Pancreas (tissue), 10 donors: ENCODE results near the gene LOXL1. TPM values are rescaled to one million over a fixed set of nuclear protein-coding genes. Genes with fewer than 3 reads are reported as not detected.

Experiments
- ATAC-seq, 4 donors: fragments of 200-7000 bp; cut with Tn5 transposase; one replicate each; pipeline versions ENCODE4 v1.8.0 to v1.9.1; 2020; ENCODE audit warnings: mild to moderate bottlenecking in 4 of 4, moderate library complexity in 4 of 4
- DNase-seq, 6 donors: peaks; one replicate each; pipeline ENCODE4 v3.0.0-alpha.2; 2020
- FAIRE-seq: peaks from 2 replicates; lab custom pipeline; 2012; peaks lifted over from hg19 to GRCh38; lab: Jason Lieb, UNC
- H3K27ac ChIP-seq, 4 donors: fragments of 200-600 bp; sonication (generic); 1 replicate in 3 of 4; 2 replicates in 1 of 4; pipeline versions ENCODE4 v1.5.0 to v1.8.0; 2020
- H3K27me3 ChIP-seq, 4 donors: fragments of 200-600 bp; one replicate each; pipeline ENCODE4 v1.8.0; 2021
- H3K36me3 ChIP-seq, 3 donors: fragments of 200-600 bp; sonication (generic) in 1 of 3; one replicate each; pipeline versions ENCODE4 v1.5.0 to v1.8.0; 2020 to 2021
- H3K4me1 ChIP-seq, 3 donors: fragments of 200-600 bp; one replicate each; pipeline ENCODE4 v1.8.0; 2021
- H3K4me3 ChIP-seq, 4 donors: fragments of 200-600 bp; sonication (generic) in 2 of 4; one replicate each; pipeline versions ENCODE4 v1.5.0 to v1.8.0; 2020 to 2021
- H3K9me3 ChIP-seq, 4 donors: fragments of 200-600 bp; one replicate each; pipeline ENCODE4 v1.8.0; 2021
- CTCF ChIP-seq, 4 donors: fragments of 200-600 bp; sonication (generic) in 3 of 4; IDR thresholded peaks; one replicate each; pipeline versions ENCODE4 v1.5.0 to v1.8.0; 2021; ENCODE audit warnings: antibody characterized with exemption in 4 of 4
- WGBS, 2 donors: extraction: QIAGEN DNeasy Blood & Tissue Kit; methylation state at CpG; one replicate each; pipeline ENCODE4 v1.1.7; 2013; 5-methylcytosine and 5-hydroxymethylcytosine counted together
- intact Hi-C, 3 donors: fragments of 100-400 bp; cut with DNase I; formaldehyde crosslinking; loops; one replicate each; pipeline versions ENCODE4 v1.11.1 to v1.14.2; 2022
- polyA plus RNA-seq, 2 donors: library from polyadenylated mRNA; stranded (reverse); fragments of 200-250 nt; gene quantifications; one replicate each; pipeline ENCODE4 v1.2.3, GENCODE V29; 2013
- total RNA-seq, 6 donors: library from RNA; stranded (reverse); fragmentation: NEBNext Ultra II Directional in 4 of 6; extraction: Animal tissue kit (Norgen Biotek cat#: 25700) in 4 of 6; gene quantifications; one replicate each; pipeline versions ENCODE4 v1.2.1 to v1.2.4, GENCODE V29; 2021 to 2023
- donor health status: healthy with polysubstance abuse.
- donor health status: DM: no; HTN: no; CAD: no; lungs with moderate emphysema.
- donor health status: DM: no; HTN: no; CAD: no.
- donor health status: control.
- donor health status: control.
- donor health status: Bipolar disorder and iron deficiency.
- donor health status: DM: yes; HTN: yes; CAD: no.
- donor health status: DM: no; HTN: no; CAD: no.
- donor health status: DM: no; HTN: no; CAD: no.
- donor health status: DM: yes; HTN: yes; CAD: no.

Gene LOXL1
- total and polyA plus RNA-seq, 8 donors: 2.2 to 14.9 (median 5.5) TPM

GRCh38 chr15:73888224-73889041 lies 37.8 kb upstream of the LOXL1 start:
- Histone ChIP-seq H3K4me1 (no peaks in the 10 kb centered on the region), H3K36me3 (no peaks in the 10 kb centered on the region), H3K27ac (no peak overlapping the region), H3K9me3 (no peaks in the 10 kb centered on the region), H3K27me3 (no peaks in the 10 kb centered on the region), H3K4me3 (no peak overlapping the region)
- DNase-seq (no peak), ATAC-seq (no peak), FAIRE-seq (no peak)
- intact Hi-C loops: no loop called here
- 51 to 57% methylated on average over 10 of the region's 10 CpGs for WGBS, 2 donors
- TF ChIP-seq CTCF (IDR thresholded peaks at IDR 0.05): no peak

- WGBS, 2 donors: 47 to 67% methylated on average over 6 of the region's 6 CpGs
- Histone ChIP-seq H3K36me3 (no peaks in the 10 kb centered on the region), H3K9me3 (no peaks in the 10 kb centered on the region), H3K27me3 (no peaks in the 10 kb centered on the region), H3K27ac (no peak overlapping the region), H3K4me3 (no peak overlapping the region), H3K4me1 (no peaks in the 10 kb centered on the region)
- no peak for TF ChIP-seq CTCF (IDR thresholded peaks at IDR 0.05)
- no peak for FAIRE-seq
- ATAC-seq: no peak
- intact Hi-C loops: no loop called here
- no peak for DNase-seq
Measured at GRCh38 chr15:73889053-73889761, 37.1 kb upstream of the LOXL1 start.

GRCh38 chr15:73889762-73890124 lies 36.5 kb upstream of the LOXL1 start:
- Histone ChIP-seq H3K4me1 (no peaks in the 10 kb centered on the region), H3K36me3 (no peaks in the 10 kb centered on the region), H3K27me3 (no peaks in the 10 kb centered on the region), H3K27ac (no peak overlapping the region), H3K4me3 (no peak overlapping the region), H3K9me3 (no peaks in the 10 kb centered on the region)
- intact Hi-C loops: no loop called here
- no peak for ATAC-seq
- no peak for FAIRE-seq
- WGBS, 2 donors: 42 to 54% methylated on average over 1 of the region's 1 CpG
- no peak for TF ChIP-seq CTCF (IDR thresholded peaks at IDR 0.05)
- no peak for DNase-seq

GRCh38 chr15:73891328-73892315 lies 34.6 kb upstream of the LOXL1 start:
- FAIRE-seq: no peak
- no peak for ATAC-seq
- Histone ChIP-seq H3K4me3 (no peak overlapping the region), H3K4me1 (no peaks in the 10 kb centered on the region), H3K36me3 (no peaks in the 10 kb centered on the region), H3K27ac (no peak overlapping the region), H3K27me3 (no peaks in the 10 kb centered on the region), H3K9me3 (no peaks in the 10 kb centered on the region)
- intact Hi-C loops: no loop called here
- no peak for DNase-seq
- TF ChIP-seq CTCF (IDR thresholded peaks at IDR 0.05): no peak
- 70 to 80% methylated on average over 11 of the region's 11 CpGs for WGBS, 2 donors
